KMS-11 (cell line): ENCODE data around the gene AGAP1.

Source experiments
- H2AFZ ChIP-seq: fragments of 200-600 bp; sonication (generic); 2 replicates; pipeline ENCODE4 v1.6.1; 2016; ENCODE audit warnings: antibody characterized with exemption, mixed run types, low read depth
- H3K27ac ChIP-seq: fragments of 200-600 bp; sonication (generic); 2 replicates; pipeline ENCODE4 v1.6.1; 2016; ENCODE audit warnings: mild to moderate bottlenecking, mixed run types
- H3K27me3 ChIP-seq: fragments of 200-600 bp; sonication (generic); 2 replicates; pipeline ENCODE4 v1.6.1; 2017; ENCODE audit warnings: mild to moderate bottlenecking, low read depth, mixed run types, moderate library complexity; ENCODE audit not compliant: insufficient read depth
- H3K36me3 ChIP-seq: fragments of 200-600 bp; sonication (generic); 2 replicates; pipeline ENCODE4 v1.6.1; 2017; ENCODE audit warnings: mild to moderate bottlenecking, mixed run types; ENCODE audit not compliant: insufficient read depth
- H3K4me1 ChIP-seq: fragments of 200-600 bp; sonication (generic); 2 replicates; pipeline ENCODE4 v1.6.1; 2016; ENCODE audit warnings: mild to moderate bottlenecking, low read depth, mixed run types; ENCODE audit not compliant: poor library complexity, severe bottlenecking
- H3K4me2 ChIP-seq: fragments of 200-600 bp; sonication (generic); 2 replicates; pipeline ENCODE4 v1.7.0; 2016; ENCODE audit warnings: mild to moderate bottlenecking, mixed run types
- H3K4me3 ChIP-seq: fragments of 200-600 bp; sonication (generic); IDR thresholded peaks from 2 replicates; pipeline ENCODE4 v1.6.1; 2017; ENCODE audit warnings: low read depth, low read length, mixed read lengths; ENCODE audit not compliant: insufficient read depth
- H3K79me2 ChIP-seq: fragments of 200-600 bp; sonication (generic); 2 replicates; pipeline ENCODE4 v1.6.1; 2016; ENCODE audit warnings: low read depth, mixed run types; ENCODE audit not compliant: insufficient read depth
- H3K9ac ChIP-seq: fragments of 200-600 bp; sonication (generic); 2 replicates; pipeline ENCODE4 v1.6.1; 2016; ENCODE audit warnings: mild to moderate bottlenecking, mixed run types
- H4K20me1 ChIP-seq: fragments of 200-600 bp; sonication (generic); 2 replicates; pipeline ENCODE4 v1.6.1; 2016; ENCODE audit warnings: mild to moderate bottlenecking, mixed run types; ENCODE audit not compliant: insufficient read depth
- CTCF ChIP-seq: fragments of 200-600 bp; sonication (generic); conservative IDR thresholded peaks from 2 replicates; pipeline ENCODE4 v1.6.1; 2017; ENCODE audit warnings: low read depth, mild to moderate bottlenecking, antibody characterized with exemption, low read length, moderate library complexity, mixed read lengths

AGAP1 gene

DNA sequence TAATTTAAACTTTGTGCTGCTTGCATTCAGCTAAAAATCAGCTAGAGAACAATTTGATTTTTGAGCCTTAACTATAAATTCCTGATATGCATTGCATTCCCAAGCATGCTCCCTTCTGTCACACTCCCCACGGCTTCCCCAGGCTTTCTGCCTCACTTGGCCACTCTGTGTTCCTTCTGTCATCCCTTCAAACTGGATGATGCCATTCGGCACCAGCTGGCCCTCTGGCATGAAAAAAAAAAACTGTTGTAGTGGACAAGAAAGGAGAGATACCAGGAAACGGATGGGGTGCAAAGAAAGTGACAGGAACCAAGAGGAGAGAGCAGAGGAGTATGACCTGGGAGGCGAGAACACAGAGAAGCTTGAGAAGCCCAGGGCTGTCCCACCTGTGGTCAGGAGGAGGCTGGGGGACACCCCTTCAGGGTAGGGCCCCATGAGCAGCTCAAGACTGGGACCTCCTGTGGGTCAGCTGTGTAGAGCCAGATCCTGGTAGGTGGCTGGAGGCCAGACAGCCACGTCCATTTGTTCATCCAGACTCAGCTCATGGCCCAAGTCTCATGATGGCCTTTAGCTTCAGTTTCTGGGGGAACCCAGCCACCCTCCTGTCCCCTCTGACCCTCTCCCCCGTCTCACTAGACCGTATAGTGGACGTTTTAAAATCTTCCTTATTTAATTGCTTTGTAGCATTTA, 462.6 kb downstream of the AGAP1 start:
- Histone ChIP-seq H3K27ac (no peak overlapping the region), H3K4me2 (no peak overlapping the region), H3K27me3 (no peaks in the 10 kb centered on the region), H3K36me3 (no peaks in the 10 kb centered on the region), H2AFZ (no peak overlapping the region), H4K20me1 (no peaks in the 10 kb centered on the region), H3K4me1 (no peaks in the 10 kb centered on the region), H3K4me3 (no peak overlapping the region), H3K9ac (no peak overlapping the region), H3K79me2 (no peaks in the 10 kb centered on the region)
- TF ChIP-seq CTCF: no peak

DNA sequence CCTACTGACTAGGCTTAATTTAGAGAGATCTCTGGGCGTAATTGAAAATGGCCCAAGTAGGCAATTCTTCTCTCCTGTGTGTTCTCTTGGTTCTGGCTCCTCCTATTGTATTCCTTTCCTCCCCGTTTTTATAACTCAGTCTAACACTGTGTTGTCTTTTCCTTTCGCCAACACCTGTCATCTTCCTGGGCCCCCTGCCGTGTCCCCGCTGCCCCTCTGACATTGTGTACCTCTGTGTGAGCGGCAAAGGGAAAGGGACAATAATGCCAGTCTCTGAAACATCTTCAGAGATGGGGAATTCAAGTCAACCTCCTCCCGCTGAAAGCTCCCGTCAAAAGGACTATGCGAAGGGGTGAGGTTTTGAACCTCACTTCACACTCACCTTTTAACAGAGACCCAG, 463.4 kb downstream of the AGAP1 start:
- no peaks in the 10 kb centered on the region for H3K79me2 ChIP-seq
- H3K27ac ChIP-seq: no peak overlapping the region
- H3K4me2 ChIP-seq: no peak overlapping the region
- TF ChIP-seq CTCF: no peak
- H4K20me1 ChIP-seq: no peaks in the 10 kb centered on the region
- no peak overlapping the region for H3K9ac ChIP-seq
- no peak overlapping the region for H2AFZ ChIP-seq
- H3K4me3 ChIP-seq: no peak overlapping the region
- no peaks in the 10 kb centered on the region for H3K27me3 ChIP-seq
- no peaks in the 10 kb centered on the region for H3K4me1 ChIP-seq
- H3K36me3 ChIP-seq: no peaks in the 10 kb centered on the region

DNA sequence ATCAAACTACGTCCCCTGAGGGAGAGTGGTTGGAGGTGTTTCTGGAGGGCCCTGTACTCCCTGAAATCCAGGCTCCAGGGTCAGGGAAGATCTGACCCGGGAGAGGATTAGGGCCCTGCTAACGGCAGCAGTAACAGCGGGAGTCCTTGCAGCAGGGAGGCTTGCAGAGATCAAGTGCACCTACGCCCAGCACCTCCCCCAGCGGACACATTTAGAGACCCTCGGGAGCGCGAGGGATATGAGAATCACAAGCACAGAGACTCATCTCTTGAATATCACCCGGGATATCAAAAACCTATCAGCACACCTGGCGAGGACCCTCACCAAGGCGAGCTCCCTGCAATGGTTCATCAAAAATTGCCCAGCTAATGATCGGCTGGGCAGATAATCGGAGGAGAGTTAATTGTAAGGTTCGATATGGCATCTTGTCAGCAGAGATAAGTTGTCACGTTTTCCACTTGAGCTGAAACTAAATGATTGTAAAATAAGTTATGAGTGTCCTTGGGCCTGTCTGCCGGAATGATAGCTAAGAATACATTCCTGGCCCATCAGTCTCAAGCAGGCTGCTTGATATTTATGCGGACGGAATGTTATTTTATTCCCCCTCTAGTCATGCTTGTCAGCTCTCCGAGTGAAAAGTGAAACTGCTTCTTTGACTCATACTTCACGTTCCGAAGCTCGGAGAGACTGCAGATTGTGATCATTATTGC, 464.5 kb downstream of the AGAP1 start:
- no peak for TF ChIP-seq CTCF
- Histone ChIP-seq H4K20me1 (no peaks in the 10 kb centered on the region), H3K79me2 (no peaks in the 10 kb centered on the region), H3K27ac (no peak overlapping the region), H2AFZ (no peak overlapping the region), H3K4me3 (no peak overlapping the region), H3K4me1 (no peaks in the 10 kb centered on the region), H3K27me3 (no peaks in the 10 kb centered on the region), H3K36me3 (no peaks in the 10 kb centered on the region), H3K4me2 (no peak overlapping the region), H3K9ac (no peak overlapping the region)

GRCh38 chr2:235958931-235959410, 465.1 kb downstream of the AGAP1 start:
- no peak overlapping the region for H3K4me3 ChIP-seq
- H3K9ac ChIP-seq: no peak overlapping the region
- H3K27me3 ChIP-seq: no peaks in the 10 kb centered on the region
- H4K20me1 ChIP-seq: no peaks in the 10 kb centered on the region
- no peak overlapping the region for H3K4me2 ChIP-seq
- no peak overlapping the region for H3K27ac ChIP-seq
- H3K36me3 ChIP-seq: no peaks in the 10 kb centered on the region
- H2AFZ ChIP-seq: no peak overlapping the region
- H3K4me1 ChIP-seq: no peaks in the 10 kb centered on the region
- TF ChIP-seq CTCF: no peak
- no peaks in the 10 kb centered on the region for H3K79me2 ChIP-seq
